NCI-H82 treated with DMSO at 0.1 percent for 48 hours (cell line): Measurements from ENCODE around the gene IKBKE.

Experiments used
- DNase-seq: peaks from one replicate; lab custom pipeline; 2025; ENCODE audit not compliant: unreplicated experiment; lab: John Stamatoyannopoulos, UW

Gene IKBKE

DNA sequence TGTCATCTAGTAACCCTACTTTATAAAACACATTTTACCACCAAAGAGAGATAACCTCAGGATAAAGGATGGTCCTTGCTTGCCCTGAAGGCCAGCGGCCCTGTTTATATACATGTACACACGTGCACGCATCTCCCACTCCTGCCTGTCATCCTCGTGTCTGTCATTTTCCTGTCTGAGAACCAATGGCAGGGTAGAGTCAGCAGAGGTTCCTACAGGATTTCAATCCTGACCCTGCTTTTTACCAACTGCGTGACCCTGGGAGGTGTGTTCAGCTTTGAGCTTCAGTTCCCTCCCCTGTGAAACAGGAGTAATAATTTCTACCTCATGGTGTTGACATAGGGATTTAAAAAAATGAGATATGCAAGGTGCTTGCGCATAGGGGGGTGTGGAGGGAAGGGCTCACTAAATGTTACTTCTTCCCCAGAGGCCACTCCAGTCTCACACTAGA lies 24.8 kb downstream of the IKBKE start:
- no peak for DNase-seq

DNA sequence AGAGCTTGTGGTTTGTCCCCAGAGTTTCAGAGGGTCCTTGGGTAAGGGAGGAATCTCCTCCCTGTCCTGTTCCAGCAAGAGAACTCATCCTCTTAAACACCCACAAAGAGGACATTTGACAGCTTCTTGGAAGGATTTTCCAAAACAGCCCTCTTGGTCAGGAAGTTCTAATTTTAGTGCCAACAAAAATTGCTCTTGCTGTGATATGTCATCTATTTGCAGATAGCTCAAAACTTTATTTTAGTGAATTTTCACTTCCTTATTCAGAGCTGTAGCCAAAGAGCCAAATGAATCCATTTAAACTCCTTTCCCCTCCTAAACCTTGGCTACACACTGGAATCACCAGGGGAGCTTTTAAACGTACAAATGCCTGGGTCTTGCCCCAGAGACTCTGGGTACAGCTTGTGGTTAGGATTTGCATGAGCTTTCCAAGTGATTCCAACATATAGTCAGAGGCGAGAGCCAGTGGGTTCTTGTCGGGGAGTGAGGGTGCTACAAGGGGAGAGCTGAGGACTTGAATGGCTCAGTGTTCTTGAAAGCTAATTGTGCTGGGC lies 25.3 kb downstream of the IKBKE start:
- DNase-seq, result no peak

DNA sequence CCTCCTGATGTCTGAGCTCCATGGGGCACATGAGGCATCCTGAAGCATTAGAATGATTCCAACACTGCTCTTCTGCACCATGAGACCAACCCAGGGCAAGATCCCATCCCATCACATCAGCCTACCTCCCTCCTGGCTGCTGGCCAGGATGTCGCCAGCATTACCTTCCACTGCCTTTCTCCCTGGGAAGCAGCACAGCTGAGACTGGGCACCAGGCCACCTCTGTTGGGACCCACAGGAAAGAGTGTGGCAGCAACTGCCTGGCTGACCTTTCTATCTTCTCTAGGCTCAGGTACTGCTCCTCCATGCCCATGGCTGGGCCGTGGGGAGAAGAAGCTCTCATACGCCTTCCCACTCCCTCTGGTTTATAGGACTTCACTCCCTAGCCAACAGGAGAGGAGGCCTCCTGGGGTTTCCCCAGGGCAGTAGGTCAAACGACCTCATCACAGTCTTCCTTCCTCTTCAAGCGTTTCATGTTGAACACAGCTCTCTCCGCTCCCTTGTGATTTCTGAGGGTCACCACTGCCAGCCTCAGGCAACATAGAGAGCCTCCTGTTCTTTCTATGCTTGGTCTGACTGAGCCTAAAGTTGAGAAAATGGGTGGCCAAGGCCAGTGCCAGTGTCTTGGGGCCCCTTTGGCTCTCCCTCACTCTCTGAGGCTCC lies 26.0 kb downstream of the IKBKE start:
- no peak for DNase-seq

DNA sequence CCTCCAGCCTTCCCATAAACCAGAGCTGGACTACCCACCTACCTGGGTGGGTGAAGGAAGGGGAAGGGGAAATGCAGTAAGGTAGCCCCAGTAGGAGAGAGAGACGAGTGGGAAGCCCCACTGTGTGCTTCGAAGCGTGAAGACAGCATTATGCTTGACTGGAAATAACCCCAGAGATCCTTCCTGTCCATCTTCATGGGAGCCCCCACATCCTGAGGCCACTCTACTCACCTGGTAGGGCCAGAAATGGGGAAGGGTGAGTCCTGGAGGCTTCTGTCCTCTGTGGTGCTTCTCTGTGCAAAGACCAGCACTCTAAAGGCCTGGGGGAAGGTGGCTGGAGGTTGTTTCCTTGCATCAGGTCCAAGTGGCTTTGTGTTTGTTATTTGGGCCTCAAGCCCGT lies 27.1 kb downstream of the IKBKE start:
- no peak for DNase-seq

DNA sequence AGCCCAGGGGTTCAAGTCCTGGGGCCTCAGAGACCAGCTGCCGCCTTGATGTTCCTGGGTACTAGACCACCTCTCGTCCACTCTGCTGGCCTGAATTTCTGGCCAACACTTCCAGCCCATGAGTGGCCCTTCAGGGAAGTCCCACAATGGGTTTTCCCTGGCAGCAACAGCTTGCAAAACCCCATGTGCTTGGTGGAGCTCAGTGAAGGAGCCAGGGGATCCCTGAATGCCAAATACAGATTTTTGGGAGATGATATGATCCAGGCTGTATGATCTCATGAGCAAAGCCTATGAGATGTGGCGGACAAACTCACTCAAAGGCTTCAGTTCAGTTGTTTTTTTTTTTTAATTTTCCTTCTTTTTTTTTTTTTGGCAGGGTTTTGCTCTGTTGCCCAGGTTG lies 27.5 kb downstream of the IKBKE start:
- no peak for DNase-seq

DNA sequence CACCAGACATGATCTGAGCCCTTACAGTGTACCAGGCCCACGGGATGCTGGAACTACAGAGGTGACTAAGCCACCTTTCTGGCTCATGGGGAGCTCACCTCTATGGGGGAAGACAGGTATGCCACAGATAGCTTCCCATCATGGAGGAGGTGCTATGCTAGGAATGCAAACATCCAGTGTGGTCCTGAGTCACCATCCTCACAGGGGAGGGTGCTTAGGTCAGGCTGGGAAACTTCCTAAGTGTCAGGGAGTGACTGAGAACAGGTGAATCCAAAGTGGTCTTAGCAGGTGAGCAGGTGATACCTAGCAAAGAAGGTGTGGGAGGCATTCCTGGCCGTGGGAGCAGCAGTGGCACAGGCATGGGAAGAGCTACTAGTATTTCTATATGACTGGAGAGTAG lies 28.4 kb downstream of the IKBKE start:
- DNase-seq, result no peak

DNA sequence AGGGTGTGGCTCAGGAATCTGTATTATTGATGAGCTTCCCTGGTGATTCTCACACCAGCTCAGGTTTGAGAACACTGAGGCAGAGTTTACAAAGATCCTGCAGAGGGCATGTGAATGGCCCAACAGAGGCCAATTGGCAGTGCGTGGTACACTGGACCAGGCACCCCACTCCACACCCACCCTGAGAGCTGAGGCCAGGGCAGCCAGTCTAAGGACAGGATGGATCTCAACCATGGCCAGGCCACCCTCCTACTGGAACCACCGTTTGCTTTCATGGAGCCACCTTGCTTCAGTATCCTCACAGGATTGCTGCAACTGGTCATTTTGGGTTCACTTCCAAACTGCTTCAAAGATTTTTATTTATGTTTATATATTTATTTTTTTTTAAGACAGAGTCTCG lies 29.8 kb downstream of the IKBKE start:
- no peak for DNase-seq

DNA sequence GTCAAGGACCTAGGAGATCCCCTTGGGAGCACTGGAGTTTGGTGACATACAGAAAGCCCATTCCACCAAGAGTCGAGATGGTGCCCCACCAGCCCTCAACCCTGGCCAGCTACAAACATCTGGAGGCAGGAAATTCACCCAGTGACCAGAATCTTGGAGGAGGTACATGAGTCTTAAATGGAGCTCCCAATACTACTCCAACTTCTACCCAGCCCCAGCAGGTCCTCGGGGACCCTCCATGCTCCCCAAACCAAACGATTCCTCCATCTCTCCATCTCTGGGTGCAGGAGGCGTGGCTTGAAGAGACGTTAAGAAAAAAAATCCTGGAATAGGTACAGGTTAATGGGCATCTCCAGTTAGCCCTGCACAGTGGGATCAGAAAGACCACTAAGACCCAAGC lies 31.6 kb downstream of the IKBKE start:
- no peak for DNase-seq

DNA sequence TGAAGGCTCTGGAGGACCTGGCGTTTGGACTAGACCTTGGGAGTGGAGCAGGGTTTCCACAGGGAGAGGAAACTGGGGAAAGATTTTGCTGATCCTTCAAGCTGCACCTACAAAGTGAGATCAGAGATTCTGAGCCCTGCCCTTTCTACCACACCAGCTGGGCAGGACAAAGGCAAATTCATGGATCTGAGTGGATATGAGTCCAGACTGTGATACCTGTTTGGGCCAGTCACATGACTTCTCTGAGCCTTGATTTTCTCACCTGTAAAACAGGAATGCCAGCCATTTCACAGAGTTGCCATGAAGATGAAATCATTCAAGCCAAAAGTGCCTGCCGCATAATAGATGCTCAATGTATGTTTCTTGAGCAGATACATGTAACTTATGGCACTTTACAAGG lies 32.1 kb downstream of the IKBKE start:
- no peak for DNase-seq

DNA sequence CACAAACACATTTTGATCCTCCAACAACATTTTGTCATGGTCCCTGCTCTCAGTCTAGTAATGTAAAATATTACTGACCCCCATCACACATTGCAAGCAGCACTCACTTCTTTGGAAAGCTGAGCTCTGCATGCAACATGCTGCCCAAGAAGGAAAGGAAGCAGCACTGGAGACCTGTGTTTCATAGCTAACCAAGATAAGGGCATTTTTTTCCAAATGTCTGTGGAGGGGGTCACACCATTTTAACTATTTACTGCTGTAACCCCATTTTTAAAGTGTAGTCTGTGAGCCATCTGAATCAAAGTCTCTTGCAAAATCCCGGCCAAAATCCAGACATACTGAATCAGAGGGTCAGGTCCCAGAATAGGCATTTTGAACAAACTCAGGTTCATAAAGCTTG lies 32.5 kb downstream of the IKBKE start:
- DNase-seq, result no peak

DNA sequence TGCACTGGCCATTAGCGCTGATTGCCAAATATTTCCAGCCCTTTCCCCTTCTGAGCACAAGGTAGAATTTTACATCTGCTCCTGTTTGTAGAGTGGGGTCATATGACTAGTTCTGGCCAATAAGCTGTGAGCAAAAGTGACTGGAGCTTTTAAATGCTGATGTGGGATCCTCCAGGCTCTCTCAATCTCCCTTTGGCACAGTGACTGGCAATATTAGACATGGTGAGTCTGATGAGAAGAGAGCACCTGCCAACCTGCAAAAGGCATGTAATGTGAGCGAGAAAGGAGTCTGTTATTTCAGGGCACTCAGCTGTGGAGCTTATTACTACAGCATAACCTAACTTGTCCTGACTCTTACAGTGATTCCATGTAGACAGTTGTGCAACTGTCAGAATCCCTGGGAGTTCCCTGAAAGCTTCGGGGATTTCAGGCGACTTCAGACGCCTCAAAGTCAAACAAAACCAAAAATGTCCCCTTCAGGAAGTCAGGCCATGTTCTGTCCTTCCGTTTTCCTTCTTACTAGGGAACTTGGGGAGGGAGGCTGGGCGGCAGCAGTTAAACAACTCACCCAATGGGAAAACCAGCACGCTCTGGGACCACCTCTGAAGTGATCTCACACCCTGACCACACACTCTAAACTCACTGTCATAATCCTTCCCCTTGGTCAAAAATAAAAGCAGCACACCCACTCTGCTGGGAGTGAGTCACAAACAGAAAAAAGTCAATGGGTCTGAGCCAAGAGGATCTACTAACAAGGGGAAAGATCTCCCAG lies 33.5 kb downstream of the IKBKE start:
- DNase-seq, result no peak

DNA sequence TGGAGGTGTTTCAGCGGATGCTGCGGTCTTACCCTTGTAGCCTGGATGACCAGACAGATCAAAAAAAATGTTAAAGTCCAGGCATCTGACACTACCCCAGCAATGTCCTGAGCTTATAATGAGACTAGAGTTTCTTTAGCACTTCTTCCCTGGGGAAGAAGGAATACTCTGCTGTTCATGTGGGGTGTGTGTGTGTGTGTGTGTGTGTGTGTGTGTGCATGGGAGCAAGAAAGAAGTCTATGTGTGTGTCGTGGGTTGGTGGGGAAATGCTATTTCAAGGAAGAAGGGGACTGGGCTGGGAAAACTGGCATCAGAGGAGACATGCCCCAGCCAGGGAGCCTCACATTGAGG lies 34.1 kb downstream of the IKBKE start:
- no peak for DNase-seq

DNA sequence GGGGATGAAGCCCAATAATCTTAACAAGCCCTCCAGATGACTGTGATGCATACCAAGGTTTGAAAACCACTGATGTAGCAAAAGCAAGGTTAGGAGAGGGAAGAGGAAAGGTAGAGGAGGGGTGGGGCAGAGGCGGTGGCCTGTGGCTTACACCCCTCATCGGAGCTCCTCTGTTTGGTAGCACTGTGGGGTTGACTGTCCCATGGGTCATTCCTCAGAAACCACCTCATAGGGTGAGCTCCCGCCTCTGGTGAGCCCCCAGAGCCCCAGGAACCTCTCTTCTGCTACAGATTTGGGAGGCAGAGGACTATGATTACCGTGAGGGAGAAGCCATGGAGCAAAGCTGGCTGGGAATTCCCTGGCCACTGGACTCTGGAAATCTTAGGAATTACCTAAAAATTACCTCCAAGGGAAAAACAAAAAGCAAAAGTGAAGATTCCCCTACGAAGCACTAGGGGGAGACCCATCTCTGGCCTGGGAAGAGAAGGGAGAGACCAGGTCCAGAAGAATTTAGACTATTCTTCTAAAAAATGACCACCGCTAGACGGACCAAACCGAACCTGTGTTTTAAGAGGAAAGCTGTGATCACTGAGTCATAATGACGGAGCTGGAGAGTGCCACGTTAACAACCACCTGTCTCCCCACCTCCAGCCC lies 35.6 kb downstream of the IKBKE start:
- no peak for DNase-seq

DNA sequence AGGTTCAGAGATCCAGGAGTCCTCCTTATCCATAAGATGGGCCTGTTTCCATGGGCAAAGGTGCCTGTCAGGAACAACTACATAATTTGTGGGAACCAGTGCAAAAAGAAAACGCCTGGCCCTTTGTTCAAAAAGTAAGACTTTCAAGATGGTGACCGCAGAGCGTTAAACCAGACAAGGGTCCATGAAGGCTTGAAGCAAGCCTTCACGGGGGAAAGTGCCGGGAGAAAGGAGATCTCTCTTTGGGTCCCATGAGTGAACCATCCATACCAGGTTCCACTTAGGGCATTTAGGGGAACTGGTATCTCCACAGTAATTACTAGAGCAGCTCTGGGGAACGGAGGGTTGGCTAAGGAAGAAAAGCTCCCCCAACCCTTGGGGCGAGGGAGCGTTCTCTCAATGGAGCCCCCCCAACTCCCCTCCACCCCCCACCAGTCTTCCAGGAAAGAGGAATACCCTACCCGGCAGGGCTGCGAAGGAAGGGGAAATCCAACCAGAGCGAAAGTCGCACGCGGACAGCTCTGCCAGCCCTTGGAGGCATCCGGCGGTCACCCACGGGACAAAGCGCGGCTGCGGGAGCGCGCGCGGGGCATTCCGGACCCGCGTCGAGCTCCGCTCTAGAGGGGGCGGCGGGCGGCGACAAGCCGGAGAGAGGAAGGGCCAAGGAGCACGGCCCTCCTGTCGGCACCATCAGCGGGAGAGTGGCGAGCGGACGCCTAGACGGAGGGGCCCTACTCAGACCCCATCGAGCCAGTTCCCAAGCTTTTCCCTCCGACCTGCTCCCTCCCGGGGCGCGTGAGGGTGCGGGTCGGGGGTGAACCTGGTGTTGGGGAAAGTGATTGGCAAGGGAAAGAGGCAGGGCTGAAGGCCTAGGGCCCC lies 36.4 kb downstream of the IKBKE start:
- DNase-seq, result no peak

DNA sequence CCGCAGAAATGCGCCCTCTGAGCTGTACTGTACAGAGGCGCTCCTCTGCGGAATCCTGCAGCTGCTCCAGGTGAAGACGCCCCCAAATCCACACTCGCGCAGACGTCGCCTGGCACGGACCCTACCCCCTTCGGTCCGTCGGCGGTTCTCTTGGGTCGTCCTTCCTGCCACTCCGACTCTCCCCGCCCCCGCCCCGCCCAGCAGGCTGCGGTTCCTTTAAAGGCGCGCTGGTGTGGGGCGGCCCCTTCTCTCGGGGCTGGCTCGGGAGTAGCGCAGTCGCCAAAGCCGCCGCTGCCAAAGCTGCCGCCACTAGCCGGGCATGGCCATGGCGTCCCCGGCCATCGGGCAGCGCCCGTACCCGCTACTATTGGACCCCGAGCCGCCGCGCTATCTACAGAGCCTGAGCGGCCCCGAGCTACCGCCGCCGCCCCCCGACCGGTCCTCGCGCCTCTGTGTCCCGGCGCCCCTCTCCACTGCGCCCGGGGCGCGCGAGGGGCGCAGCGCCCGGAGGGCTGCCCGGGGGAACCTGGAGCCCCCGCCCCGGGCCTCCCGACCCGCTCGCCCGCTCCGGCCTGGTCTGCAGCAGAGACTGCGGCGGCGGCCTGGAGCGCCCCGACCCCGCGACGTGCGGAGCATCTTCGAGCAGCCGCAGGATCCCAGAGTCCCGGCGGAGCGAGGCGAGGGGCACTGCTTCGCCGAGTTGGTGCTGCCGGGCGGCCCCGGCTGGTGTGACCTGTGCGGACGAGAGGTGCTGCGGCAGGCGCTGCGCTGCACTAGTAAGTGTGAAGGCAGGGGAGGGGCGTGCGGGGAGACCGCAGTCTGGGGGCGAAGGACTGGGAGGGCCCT lies 37.2 kb downstream of the IKBKE start, which contains the start of gene RASSF5:
RASSF5 (plus strand) TSS at position 248 of the 846 bp plus-strand sequence; CDS start at position 320, 72 bp downstream.
- DNase-seq, result no peak

DNA sequence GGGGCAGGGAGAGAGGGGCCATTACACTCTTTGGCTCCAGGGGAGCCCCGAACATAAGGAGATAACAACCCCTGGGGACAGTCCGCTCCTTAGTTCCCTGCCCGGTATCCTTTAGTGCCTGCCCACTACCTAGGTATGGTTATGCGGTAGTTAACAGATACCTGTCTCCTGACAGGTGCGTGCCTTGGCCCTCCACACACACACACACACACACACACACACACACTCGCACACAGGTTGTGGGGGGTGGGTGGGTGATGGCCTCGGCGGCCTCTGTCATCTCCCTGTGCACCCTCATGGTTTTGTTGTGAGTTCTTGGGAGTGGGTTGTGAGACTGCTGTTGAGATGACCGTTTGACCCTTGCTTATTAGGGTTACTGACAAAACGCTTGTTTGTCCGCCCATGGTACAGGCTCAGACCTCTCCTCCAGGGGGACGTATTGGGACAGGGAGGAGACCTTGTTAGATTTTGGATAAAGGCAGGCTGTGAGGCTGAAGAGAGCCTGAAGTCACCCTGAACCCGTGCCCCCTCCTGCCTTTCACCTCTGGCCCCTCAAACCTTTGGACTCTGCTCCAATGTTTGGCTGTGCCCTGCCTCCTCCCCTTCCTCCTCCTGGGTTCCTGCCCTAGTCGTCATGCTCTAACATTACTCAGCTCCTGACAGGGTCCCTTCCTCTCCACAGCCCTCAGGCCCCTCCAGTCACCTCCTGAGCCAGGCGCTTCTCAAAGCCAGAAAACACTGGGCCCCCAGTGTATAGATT lies 38.0 kb downstream of the IKBKE start:
- no peak for DNase-seq

DNA sequence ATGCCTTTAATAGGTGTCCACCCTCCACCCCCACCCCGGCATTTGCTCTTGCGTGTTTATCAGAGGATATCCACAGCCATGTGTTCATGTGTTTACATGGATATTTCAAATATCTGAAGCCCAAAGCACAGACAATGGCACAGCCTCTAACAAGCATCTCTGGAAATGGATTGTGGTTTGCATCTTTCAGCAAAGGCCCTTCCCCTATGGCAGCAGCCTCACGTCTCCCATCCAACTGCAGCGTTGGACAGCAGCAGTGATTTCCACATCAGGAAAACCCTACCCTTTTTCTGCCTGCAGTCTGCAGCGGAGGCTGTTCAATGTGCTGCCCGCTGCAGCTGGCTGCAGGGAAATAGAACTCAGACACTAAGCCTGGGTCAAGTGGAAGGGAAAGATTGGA lies 38.7 kb downstream of the IKBKE start:
- no peak for DNase-seq

DNA sequence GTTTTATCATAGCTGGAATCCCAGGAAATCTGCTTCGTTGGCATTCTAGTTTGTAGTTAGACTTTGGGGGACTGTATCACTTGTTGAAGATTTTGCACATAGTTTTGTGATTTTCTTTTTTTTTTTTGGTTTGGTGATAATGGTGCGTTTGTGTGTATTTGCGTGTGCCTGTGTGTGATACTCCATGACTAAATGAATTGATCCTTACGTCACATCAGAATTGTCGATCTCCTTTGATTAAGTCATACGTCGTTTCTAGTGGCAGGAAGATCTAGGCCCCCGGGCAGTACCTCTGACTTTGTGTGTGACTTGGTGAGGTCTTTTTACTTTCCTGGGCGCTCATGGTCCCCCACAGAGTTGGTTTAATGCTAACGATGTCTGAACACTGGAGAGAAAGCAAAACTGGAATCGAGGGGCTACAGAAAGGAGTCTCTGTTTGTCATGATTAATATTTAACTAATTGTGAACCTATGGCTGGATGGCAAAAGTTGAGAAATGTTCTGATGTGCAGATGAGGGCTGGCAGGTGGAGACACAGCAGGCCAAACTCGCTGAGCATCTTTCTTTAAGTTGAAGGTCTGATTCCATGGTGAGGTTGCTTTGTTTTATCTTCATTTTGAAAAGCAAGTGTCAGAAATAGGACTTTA lies 39.5 kb downstream of the IKBKE start:
- DNase-seq, result no peak

DNA sequence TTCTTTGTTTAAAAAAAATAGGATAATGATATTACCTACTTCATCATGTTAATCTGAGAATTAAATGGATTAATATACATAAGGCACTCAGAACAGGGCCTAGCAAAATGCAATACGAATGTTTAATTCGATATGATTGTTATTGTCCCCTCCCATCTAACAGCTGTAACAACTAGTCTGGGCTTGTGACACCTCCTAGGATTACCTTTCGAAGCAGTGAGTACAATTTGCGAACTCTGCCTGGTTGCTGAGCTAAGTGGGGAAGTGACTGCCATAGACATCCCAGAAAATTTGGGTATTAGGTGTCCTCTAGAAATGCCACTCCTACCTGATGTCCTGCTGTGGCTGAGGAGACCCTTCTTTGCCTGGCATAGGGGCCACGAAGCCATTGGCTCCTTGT lies 40.1 kb downstream of the IKBKE start:
- DNase-seq, result no peak
